Activated CD8-positive, alpha-beta memory T cell treated with anti-CD3 and anti-CD28 coated beads for 36 hours (primary cell): Measurements from ENCODE around the gene HAUS7. TPM values are rescaled to one million over a fixed set of nuclear protein-coding genes. Genes with fewer than 3 reads are reported as not detected.
"Not testable (repeated sequence)": the region's sequence is repeated elsewhere in the genome, so short reads cannot be mapped to it uniquely, and the experiment has no call there.

Experiments used
- CTCF ChIA-PET: fragments of 350-600 bp; sonication (Branson Sonifier 250); formaldehyde crosslinking; loops from one replicate; lab custom pipeline; 2021; ENCODE audit warnings: antibody characterized with exemption; lab: Charles Lee
- POLR2A ChIA-PET: fragments of 350-600 bp; sonication (Branson Sonifier 250); formaldehyde crosslinking; loops from one replicate; lab custom pipeline; 2021; ENCODE audit warnings: antibody characterized with exemption; lab: Charles Lee
- total RNA-seq, 2 experiments: library from RNA; stranded (reverse); gene quantifications; one replicate each; pipeline ENCODE4 v1.2.3, GENCODE V29; 2021

Gene HAUS7
- total RNA-seq, 2 experiments from 2014 or later: 69.2 to 72.2 TPM

DNA sequence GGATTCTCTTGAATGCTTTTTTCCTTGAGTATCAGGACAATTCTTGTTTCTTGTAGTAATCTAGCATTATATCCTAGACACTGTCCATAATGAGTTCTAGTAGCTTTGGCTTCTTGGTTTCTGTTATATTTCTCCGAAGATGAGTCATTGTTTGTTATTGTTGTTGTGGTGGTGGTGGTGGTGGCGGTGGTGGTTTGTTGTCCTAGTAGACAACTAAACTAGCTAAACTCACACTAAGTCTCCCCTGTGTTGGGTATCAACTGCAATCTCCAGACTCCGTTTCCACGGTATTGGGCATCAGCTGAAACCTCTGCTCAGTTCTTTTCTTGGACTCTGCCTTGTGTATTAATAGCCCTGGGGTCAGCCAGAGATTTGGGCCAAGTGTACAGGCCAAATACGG, 66.0 kb downstream of the HAUS7 start:
- CTCF ChIA-PET, POLR2A ChIA-PET: not testable (repeated sequence)

DNA sequence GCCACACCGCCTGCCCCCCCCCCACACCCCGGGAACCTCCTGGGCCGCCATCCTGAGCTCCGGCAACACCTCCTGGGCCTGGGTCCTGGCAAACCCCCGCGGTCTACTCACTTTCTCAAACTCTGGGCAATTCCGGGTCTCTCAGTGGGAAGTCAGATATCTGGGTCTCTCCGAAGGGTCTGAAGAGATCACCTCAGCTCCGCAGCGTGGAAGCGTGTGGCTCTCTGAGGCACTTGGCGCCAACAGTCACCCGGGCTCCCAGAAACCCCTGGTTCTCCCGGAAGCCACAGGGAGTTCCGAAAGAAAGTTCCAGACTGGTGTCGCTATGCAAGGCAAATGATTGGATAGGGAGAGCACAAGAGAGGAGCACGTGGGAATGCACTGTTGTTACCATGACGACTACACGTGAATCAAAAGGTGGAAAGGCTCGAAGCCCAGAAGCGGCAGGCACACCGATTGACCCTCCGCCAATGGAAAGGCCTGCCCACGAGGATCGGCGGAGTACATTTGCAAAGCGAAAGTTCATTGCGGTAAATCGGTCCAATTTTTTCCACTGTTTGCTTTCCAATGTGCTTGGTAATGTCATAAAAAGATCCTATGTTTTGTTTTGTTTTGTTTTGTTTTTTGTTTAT, 69.1 kb downstream of the HAUS7 start, which contains the start of gene PNMA6E:
Gene PNMA6E, minus strand, starts transcription at position 218 of the 632 bp plus-strand sequence. CDS start 2,501 bp downstream, outside the sequence.
- CTCF ChIA-PET: no interaction called here
- POLR2A ChIA-PET: no interaction called here

DNA sequence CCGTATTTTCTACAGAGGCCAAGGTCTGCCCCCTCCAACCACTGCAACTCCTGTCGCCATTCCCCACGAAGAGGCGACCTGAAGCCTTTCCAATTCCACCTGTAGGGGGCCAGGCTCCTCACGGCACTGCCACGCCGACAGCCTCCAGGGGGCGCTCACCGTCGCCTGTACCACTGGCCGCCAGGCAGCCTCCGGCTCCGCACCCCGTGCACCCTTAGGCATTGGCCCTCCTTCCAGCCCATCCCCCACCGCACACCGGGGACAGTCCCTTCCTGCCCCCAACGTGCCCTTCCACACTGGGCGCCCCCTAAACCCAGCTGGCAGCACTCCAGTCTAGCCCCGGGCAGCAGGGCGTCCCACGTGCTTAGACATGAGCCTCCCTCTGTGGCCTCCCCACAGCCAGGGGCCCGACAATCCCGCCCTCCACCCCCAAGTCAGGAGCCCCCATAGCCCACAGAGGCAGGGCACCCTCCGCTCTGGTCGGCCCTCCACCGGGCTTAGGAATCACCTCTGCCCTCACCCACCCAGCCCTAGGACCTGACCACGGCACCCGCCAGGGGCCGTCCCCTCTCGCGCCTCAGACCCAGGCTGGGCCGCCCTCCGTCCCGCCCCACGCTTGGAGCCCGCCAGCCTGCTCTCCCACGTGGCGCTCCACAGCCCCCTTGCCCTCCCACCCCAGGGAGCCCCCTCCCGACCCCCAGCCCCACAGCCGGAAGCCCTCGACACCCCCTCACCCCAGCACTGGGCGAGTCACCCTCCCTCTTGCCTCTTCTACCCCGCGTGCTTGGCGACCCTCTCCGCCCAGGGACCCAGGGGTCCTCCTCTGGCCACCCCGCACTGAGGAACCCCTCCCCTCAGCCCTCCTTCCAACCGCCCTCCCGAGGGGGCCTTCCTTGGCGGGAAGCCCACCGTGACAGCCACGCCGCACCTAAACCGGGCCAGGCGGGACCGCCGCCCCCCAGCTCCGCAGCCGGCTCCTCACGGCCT, 69.9 kb downstream of the HAUS7 start:
- ChIA-PET POLR2A (no interaction called here), CTCF (no interaction called here)

DNA sequence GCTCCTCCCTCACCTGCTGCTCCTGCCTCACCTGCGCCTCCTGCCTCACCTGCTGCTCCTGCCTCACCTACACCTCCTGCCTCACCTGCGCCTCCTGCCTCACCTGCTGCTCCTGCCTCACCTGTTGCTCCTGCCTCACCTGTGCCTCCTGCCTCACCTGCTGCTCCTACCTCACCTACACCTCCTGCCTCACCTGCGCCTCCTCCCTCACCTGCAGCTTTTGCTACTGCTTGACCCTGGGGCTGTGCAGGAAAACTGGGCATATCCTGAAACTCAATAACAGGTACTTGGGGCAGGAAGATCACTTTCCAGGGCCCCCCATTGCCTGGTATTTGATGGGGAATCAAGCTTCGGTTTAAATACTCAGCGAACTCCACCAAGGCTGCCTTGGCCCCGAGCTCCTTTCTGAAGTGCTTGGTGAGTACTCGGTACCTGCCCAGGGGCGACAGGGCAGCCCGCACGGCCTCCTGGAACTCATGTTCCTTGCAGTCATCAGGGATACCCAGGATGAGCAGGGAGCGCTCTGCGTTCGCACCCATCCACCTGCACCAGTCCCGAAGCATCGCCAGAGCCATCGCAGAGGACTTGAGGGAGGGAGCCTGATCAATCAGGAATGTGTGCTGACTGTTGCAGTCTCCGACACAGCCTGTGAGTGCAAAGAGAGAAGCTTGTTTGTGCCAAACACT, 72.0 kb downstream of the HAUS7 start:
- ChIA-PET CTCF (no interaction called here), POLR2A (no interaction called here)

Other genes starting within 250 kb of the HAUS7 start
- gene PNMA6F, start 148.8 kb downstream of the HAUS7 start, total RNA-seq: not detected
- 10 to 100 TPM; 10.3 to 10.9 TPM for gene ZNF275, start 136.4 kb downstream of the HAUS7 start, total RNA-seq
- not detected for gene PNMA6E, start 69.2 kb downstream of the HAUS7 start, total RNA-seq
- 1 to 10 TPM; 1.8 to 2.0 TPM for gene ZFP92, start 59.1 kb downstream of the HAUS7 start, total RNA-seq
- 1 to 10 TPM; 1.7 to 1.9 TPM for gene TREX2, start 24.5 kb downstream of the HAUS7 start, total RNA-seq
- not detected for gene BGN, start 24.4 kb upstream of the HAUS7 start, total RNA-seq
- gene ATP2B3, start 47.1 kb upstream of the HAUS7 start, total RNA-seq: not detected
- gene CCNQ, start 128.6 kb upstream of the HAUS7 start, total RNA-seq: 10 to 100 TPM; 28.0 to 31.7 TPM
- gene DUSP9, start 176.6 kb upstream of the HAUS7 start, total RNA-seq: under 1 TPM; 0.11 to 0.15 TPM
- gene PNCK, start 203.2 kb upstream of the HAUS7 start, total RNA-seq: not detected
- under 1 TPM; 0.63 to 0.80 TPM for gene SLC6A8, start 217.3 kb upstream of the HAUS7 start, total RNA-seq